Measurements from ENCODE around the gene LMLN.

LMLN gene

DNA sequence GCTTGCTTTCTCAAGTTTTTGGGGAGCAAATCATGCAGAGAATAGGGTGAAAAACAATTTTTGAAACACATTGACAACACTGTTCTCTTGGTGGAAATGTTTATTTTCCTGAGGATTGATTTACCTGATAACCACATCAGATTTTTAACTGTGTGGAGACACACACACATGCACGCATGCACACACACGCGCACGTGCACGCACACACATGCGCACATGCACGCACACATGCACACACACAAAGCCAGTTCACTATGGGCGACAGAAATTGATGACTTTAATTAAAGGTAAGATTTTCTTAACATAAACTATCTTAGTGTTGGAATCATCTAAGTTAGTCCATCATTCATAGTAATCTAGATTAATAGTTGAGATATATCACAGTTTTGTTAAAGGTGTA lies 15.3 kb downstream of the LMLN start:
- no peaks in the 10 kb centered on the region for H3K36me3 ChIP-seq (ENCODE audit: control insufficient read depth in 1 of 2, insufficient read depth in 2 of 2, low read length in 2 of 2)
- H3K4me3 ChIP-seq (ENCODE audit: low read depth in 1 of 2, low read length in 2 of 2) = no peak overlapping the region
- H3K9me3 ChIP-seq (ENCODE audit: control insufficient read depth in 1 of 2, low read length in 2 of 2) = no peaks in the 10 kb centered on the region
- H3K27me3 ChIP-seq (ENCODE audit: control insufficient read depth in 1 of 2, insufficient read depth in 2 of 2, low read length in 2 of 2) = no peaks in the 10 kb centered on the region
- no peak overlapping the region for H3K27ac ChIP-seq (ENCODE audit: low read depth, low read length)
- H3K4me1 ChIP-seq (ENCODE audit: control insufficient read depth in 1 of 2, insufficient read depth in 2 of 2, low read length in 2 of 2) = no peaks in the 10 kb centered on the region
- no peak overlapping the region for H3K9ac ChIP-seq (ENCODE audit: low read depth in 1 of 2, low read length in 2 of 2)

DNA sequence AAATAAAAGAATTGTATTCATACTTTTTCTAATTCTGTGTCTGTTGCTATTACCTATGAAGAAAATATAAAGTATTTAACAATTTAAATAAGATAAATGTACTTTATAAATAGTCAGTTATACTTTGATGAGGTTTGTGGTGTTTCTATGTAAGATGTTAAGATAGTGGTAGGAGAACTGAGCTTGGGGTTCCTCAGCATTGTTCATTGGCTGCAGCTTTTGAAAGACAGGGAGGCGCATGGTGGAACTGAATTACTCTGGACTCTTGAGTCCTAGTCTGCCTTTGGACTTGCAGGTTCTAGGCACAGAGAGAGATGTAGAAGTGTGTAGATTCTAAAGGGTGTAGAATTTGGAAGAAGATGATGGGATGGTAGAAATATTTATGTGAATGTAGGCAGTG lies 23.1 kb downstream of the LMLN start:
- no peaks in the 10 kb centered on the region for H3K9me3 ChIP-seq (ENCODE audit: control insufficient read depth in 1 of 2, low read length in 2 of 2)
- no peak overlapping the region for H3K4me3 ChIP-seq (ENCODE audit: low read depth in 1 of 2, low read length in 2 of 2)
- no peaks in the 10 kb centered on the region for H3K4me1 ChIP-seq (ENCODE audit: control insufficient read depth in 1 of 2, insufficient read depth in 2 of 2, low read length in 2 of 2)
- H3K27ac ChIP-seq (ENCODE audit: low read depth, low read length) = no peak overlapping the region
- H3K36me3 ChIP-seq (ENCODE audit: control insufficient read depth in 1 of 2, insufficient read depth in 2 of 2, low read length in 2 of 2) = no peaks in the 10 kb centered on the region
- no peak overlapping the region for H3K9ac ChIP-seq (ENCODE audit: low read depth in 1 of 2, low read length in 2 of 2)
- H3K27me3 ChIP-seq (ENCODE audit: control insufficient read depth in 1 of 2, insufficient read depth in 2 of 2, low read length in 2 of 2) = no peaks in the 10 kb centered on the region

DNA sequence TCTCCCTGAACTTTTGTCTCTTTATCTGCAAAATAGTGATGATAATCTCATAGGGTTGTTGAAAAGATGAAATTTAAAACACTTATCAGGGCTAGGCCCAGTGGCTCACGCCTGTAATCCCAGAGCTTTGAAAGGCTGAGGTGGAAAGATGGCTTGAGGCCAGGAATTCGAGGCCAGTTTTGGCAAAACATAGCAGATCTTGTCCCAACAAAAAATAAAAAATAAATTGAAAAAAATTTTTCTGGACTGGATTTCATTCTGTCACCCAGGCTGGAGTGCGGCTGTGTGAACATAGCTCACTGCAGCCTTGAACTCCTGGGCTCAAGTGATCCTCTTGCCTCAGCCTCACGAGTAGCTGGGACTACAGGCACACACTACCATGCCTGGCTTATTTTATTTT lies 29.6 kb downstream of the LMLN start:
- H3K27me3 ChIP-seq (ENCODE audit: control insufficient read depth in 1 of 2, insufficient read depth in 2 of 2, low read length in 2 of 2) = no peaks in the 10 kb centered on the region
- H3K9me3 ChIP-seq (ENCODE audit: control insufficient read depth in 1 of 2, low read length in 2 of 2) = no peaks in the 10 kb centered on the region
- H3K36me3 ChIP-seq (ENCODE audit: control insufficient read depth in 1 of 2, insufficient read depth in 2 of 2, low read length in 2 of 2) = peaks cover 0 to 4% of the 10 kb centered on the region in 2 donors

DNA sequence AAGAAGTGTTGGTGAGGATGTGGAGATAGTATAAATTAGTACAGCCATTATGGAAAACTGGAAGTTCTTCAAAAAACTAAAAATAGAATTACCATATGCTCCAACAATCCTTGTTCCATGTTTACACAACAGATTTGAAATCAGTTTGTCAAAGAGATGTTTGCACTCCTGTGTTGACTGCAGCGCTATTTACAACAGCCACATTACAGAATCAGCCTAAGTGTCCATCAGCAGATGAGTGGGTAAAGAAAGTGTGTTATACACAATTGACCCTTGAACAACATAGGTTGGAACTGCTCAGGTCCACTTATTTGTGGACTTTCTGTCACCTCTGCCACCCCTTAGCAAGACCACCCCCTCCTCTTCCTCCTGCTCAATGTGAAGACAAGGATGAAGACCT lies 34.7 kb downstream of the LMLN start:
- Histone ChIP-seq H3K9ac (ENCODE audit: low read depth in 1 of 2, low read length in 2 of 2) (no peak overlapping the region), H3K4me3 (ENCODE audit: low read depth in 1 of 2, low read length in 2 of 2) (no peak overlapping the region), H3K27ac (ENCODE audit: low read depth, low read length) (no peak overlapping the region), H3K4me1 (ENCODE audit: control insufficient read depth in 1 of 2, insufficient read depth in 2 of 2, low read length in 2 of 2) (no peaks in the 10 kb centered on the region), H3K36me3 (ENCODE audit: control insufficient read depth in 1 of 2, insufficient read depth in 2 of 2, low read length in 2 of 2) (peaks cover 0 to 4% of the 10 kb centered on the region in 2 donors), H3K9me3 (ENCODE audit: control insufficient read depth in 1 of 2, low read length in 2 of 2) (no peaks in the 10 kb centered on the region), H3K27me3 (ENCODE audit: control insufficient read depth in 1 of 2, insufficient read depth in 2 of 2, low read length in 2 of 2) (no peaks in the 10 kb centered on the region)

More for the DNA sequence above, 29.6 kb downstream of the LMLN start:
- Histone ChIP-seq H3K4me3 (ENCODE audit: low read depth in 1 of 2, low read length in 2 of 2) (no peak overlapping the region), H3K9ac (ENCODE audit: low read depth in 1 of 2, low read length in 2 of 2) (no peak overlapping the region), H3K27ac (ENCODE audit: low read depth, low read length) (no peak overlapping the region), H3K4me1 (ENCODE audit: control insufficient read depth in 1 of 2, insufficient read depth in 2 of 2, low read length in 2 of 2) (no peaks in the 10 kb centered on the region)

GRCh38 chr3:197996855-197997254 lies 36.8 kb downstream of the LMLN start:
- Histone ChIP-seq H3K9me3 (ENCODE audit: control insufficient read depth in 1 of 2, low read length in 2 of 2) (no peaks in the 10 kb centered on the region), H3K4me1 (ENCODE audit: control insufficient read depth in 1 of 2, insufficient read depth in 2 of 2, low read length in 2 of 2) (no peaks in the 10 kb centered on the region), H3K4me3 (ENCODE audit: low read depth in 1 of 2, low read length in 2 of 2) (no peak overlapping the region), H3K27ac (ENCODE audit: low read depth, low read length) (no peak overlapping the region), H3K36me3 (ENCODE audit: control insufficient read depth in 1 of 2, insufficient read depth in 2 of 2, low read length in 2 of 2) (no peaks in the 10 kb centered on the region), H3K27me3 (ENCODE audit: control insufficient read depth in 1 of 2, insufficient read depth in 2 of 2, low read length in 2 of 2) (no peaks in the 10 kb centered on the region), H3K9ac (ENCODE audit: low read depth in 1 of 2, low read length in 2 of 2) (no peak overlapping the region)

- no peaks in the 10 kb centered on the region for H3K27me3 ChIP-seq (ENCODE audit: control insufficient read depth in 1 of 2, insufficient read depth in 2 of 2, low read length in 2 of 2)
- H3K9me3 ChIP-seq (ENCODE audit: control insufficient read depth in 1 of 2, low read length in 2 of 2) = no peaks in the 10 kb centered on the region
- H3K27ac ChIP-seq (ENCODE audit: low read depth, low read length) = no peak overlapping the region
- H3K36me3 ChIP-seq (ENCODE audit: control insufficient read depth in 1 of 2, insufficient read depth in 2 of 2, low read length in 2 of 2) = no peaks in the 10 kb centered on the region
- H3K4me1 ChIP-seq (ENCODE audit: control insufficient read depth in 1 of 2, insufficient read depth in 2 of 2, low read length in 2 of 2) = no peaks in the 10 kb centered on the region
- no peak overlapping the region for H3K4me3 ChIP-seq (ENCODE audit: low read depth in 1 of 2, low read length in 2 of 2)
- no peak overlapping the region for H3K9ac ChIP-seq (ENCODE audit: low read depth in 1 of 2, low read length in 2 of 2)
Measured at GRCh38 chr3:197997936-197998335, 37.9 kb downstream of the LMLN start.

DNA sequence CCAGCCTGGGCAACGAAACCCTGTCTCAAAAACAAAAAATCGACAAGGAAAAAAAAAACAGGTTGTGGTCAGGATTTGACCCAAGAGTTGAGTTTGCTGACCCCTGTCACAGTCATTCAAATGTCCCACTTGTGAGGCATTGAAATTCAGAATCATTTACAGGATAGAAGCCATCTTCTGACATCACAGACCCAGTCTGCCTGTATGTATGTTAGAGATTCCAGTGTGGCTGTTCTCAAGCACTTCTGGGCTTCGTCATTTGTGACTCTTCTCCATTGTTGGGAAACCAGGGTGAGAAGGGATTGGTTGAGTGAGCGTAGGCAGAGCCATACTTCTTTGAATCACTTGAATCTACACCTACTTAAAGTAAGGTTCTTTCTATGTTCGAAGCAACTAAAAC lies 57.1 kb downstream of the LMLN start:
- H3K9me3 ChIP-seq (ENCODE audit: control insufficient read depth in 1 of 2, low read length in 2 of 2) = no peaks in the 10 kb centered on the region

GRCh38 chr3:198018416-198018815 lies 58.4 kb downstream of the LMLN start:
- no peaks in the 10 kb centered on the region for H3K27me3 ChIP-seq (ENCODE audit: control insufficient read depth in 1 of 2, insufficient read depth in 2 of 2, low read length in 2 of 2)
- peaks cover 0 to 3% of the 10 kb centered on the region in 2 donors for H3K36me3 ChIP-seq (ENCODE audit: control insufficient read depth in 1 of 2, insufficient read depth in 2 of 2, low read length in 2 of 2)
- H3K9me3 ChIP-seq (ENCODE audit: control insufficient read depth in 1 of 2, low read length in 2 of 2) = no peaks in the 10 kb centered on the region

More for the DNA sequence above, 57.1 kb downstream of the LMLN start:
- no peak overlapping the region for H3K27ac ChIP-seq (ENCODE audit: low read depth, low read length)
- H3K27me3 ChIP-seq (ENCODE audit: control insufficient read depth in 1 of 2, insufficient read depth in 2 of 2, low read length in 2 of 2) = no peaks in the 10 kb centered on the region
- no peak overlapping the region for H3K4me3 ChIP-seq (ENCODE audit: low read depth in 1 of 2, low read length in 2 of 2)
- H3K36me3 ChIP-seq (ENCODE audit: control insufficient read depth in 1 of 2, insufficient read depth in 2 of 2, low read length in 2 of 2) = no peaks in the 10 kb centered on the region
- no peaks in the 10 kb centered on the region for H3K4me1 ChIP-seq (ENCODE audit: control insufficient read depth in 1 of 2, insufficient read depth in 2 of 2, low read length in 2 of 2)
- no peak overlapping the region for H3K9ac ChIP-seq (ENCODE audit: low read depth in 1 of 2, low read length in 2 of 2)

GRCh38 chr3:198019115-198019514 lies 59.1 kb downstream of the LMLN start:
- H3K27ac ChIP-seq (ENCODE audit: low read depth, low read length) = no peak overlapping the region
- H3K4me3 ChIP-seq (ENCODE audit: low read depth in 1 of 2, low read length in 2 of 2) = no peak overlapping the region
- no peaks in the 10 kb centered on the region for H3K27me3 ChIP-seq (ENCODE audit: control insufficient read depth in 1 of 2, insufficient read depth in 2 of 2, low read length in 2 of 2)
- peaks cover 0 to 3% of the 10 kb centered on the region in 2 donors for H3K36me3 ChIP-seq (ENCODE audit: control insufficient read depth in 1 of 2, insufficient read depth in 2 of 2, low read length in 2 of 2)
- no peaks in the 10 kb centered on the region for H3K9me3 ChIP-seq (ENCODE audit: control insufficient read depth in 1 of 2, low read length in 2 of 2)
- no peak overlapping the region for H3K9ac ChIP-seq (ENCODE audit: low read depth in 1 of 2, low read length in 2 of 2)
- H3K4me1 ChIP-seq (ENCODE audit: control insufficient read depth in 1 of 2, insufficient read depth in 2 of 2, low read length in 2 of 2) = no peaks in the 10 kb centered on the region

More at GRCh38 chr3:198018416-198018815, 58.4 kb downstream of the LMLN start:
- Histone ChIP-seq H3K4me3 (ENCODE audit: low read depth in 1 of 2, low read length in 2 of 2) (no peak overlapping the region), H3K27ac (ENCODE audit: low read depth, low read length) (no peak overlapping the region), H3K4me1 (ENCODE audit: control insufficient read depth in 1 of 2, insufficient read depth in 2 of 2, low read length in 2 of 2) (no peaks in the 10 kb centered on the region), H3K9ac (ENCODE audit: low read depth in 1 of 2, low read length in 2 of 2) (no peak overlapping the region)

GRCh38 chr3:198021320-198021719 lies 61.3 kb downstream of the LMLN start:
- Histone ChIP-seq H3K9me3 (ENCODE audit: control insufficient read depth in 1 of 2, low read length in 2 of 2) (no peaks in the 10 kb centered on the region), H3K27ac (ENCODE audit: low read depth, low read length) (no peak overlapping the region), H3K4me1 (ENCODE audit: control insufficient read depth in 1 of 2, insufficient read depth in 2 of 2, low read length in 2 of 2) (no peaks in the 10 kb centered on the region), H3K36me3 (ENCODE audit: control insufficient read depth in 1 of 2, insufficient read depth in 2 of 2, low read length in 2 of 2) (peaks cover 0 to 3% of the 10 kb centered on the region in 2 donors), H3K9ac (ENCODE audit: low read depth in 1 of 2, low read length in 2 of 2) (no peak overlapping the region), H3K27me3 (ENCODE audit: control insufficient read depth in 1 of 2, insufficient read depth in 2 of 2, low read length in 2 of 2) (no peaks in the 10 kb centered on the region), H3K4me3 (ENCODE audit: low read depth in 1 of 2, low read length in 2 of 2) (no peak overlapping the region)

- Histone ChIP-seq H3K4me1 (ENCODE audit: control insufficient read depth in 1 of 2, insufficient read depth in 2 of 2, low read length in 2 of 2) (no peaks in the 10 kb centered on the region), H3K9ac (ENCODE audit: low read depth in 1 of 2, low read length in 2 of 2) (no peak overlapping the region), H3K4me3 (ENCODE audit: low read depth in 1 of 2, low read length in 2 of 2) (no peak overlapping the region), H3K27me3 (ENCODE audit: control insufficient read depth in 1 of 2, insufficient read depth in 2 of 2, low read length in 2 of 2) (no peaks in the 10 kb centered on the region), H3K9me3 (ENCODE audit: control insufficient read depth in 1 of 2, low read length in 2 of 2) (no peaks in the 10 kb centered on the region), H3K27ac (ENCODE audit: low read depth, low read length) (no peak overlapping the region), H3K36me3 (ENCODE audit: control insufficient read depth in 1 of 2, insufficient read depth in 2 of 2, low read length in 2 of 2) (peaks cover 0 to 3% of the 10 kb centered on the region in 2 donors)
Measured at GRCh38 chr3:198022604-198023003, 62.6 kb downstream of the LMLN start.

Data from duodenal mucosa (tissue), 2 donors.